GM12878 (cell line): ENCODE measurements around the gene PRIM1. TPM values are rescaled to one million over a fixed set of nuclear protein-coding genes. Genes with fewer than 3 reads are reported as not detected.

Experiments used
- ASH2L ChIP-seq: fragments of 300-600, 200-600 bp; sonication (generic); IDR thresholded peaks from 2 replicates; pipeline ENCODE4 v1.6.1; 2017; ENCODE audit warnings: low read depth, mild to moderate bottlenecking, borderline replicate concordance
- CBFB ChIP-seq: IDR thresholded peaks from 2 replicates; pipeline ENCODE4 v1.6.1; 2016; ENCODE audit warnings: antibody characterized with exemption, low read depth
- CTCF ChIP-seq, 3 experiments: IDR thresholded peaks in 2 of 3; conservative IDR thresholded peaks in 1 of 3; 2 replicates each; pipeline ENCODE4 v1.5.1; 2011; ENCODE audit warnings: low read depth in 3 of 3, low read length in 3 of 3, mild to moderate bottlenecking in 3 of 3, control low read depth in 2 of 3, moderate library complexity in 2 of 3, inconsistent platforms in 1 of 3, mixed read lengths in 1 of 3; ENCODE audit not compliant: control insufficient read depth in 2 of 3, insufficient read depth in 1 of 3; ENCODE audit errors: extremely low read depth in 1 of 3
- CUX1 ChIP-seq: IDR thresholded peaks from 2 replicates; pipeline ENCODE4 v1.6.1; 2012; ENCODE audit warnings: improper control_type of control experiment, low read depth, low read length; ENCODE audit not compliant: insufficient replicate concordance
- EGR1 ChIP-seq, 2 experiments: IDR thresholded peaks; 1 replicate in 1 of 2; 2 replicates in 1 of 2; pipeline ENCODE4 v1.6.1; 2011 to 2012; ENCODE audit warnings: low read depth in 2 of 2, low read length in 2 of 2, borderline replicate concordance in 1 of 2, mild to moderate bottlenecking in 1 of 2, moderate library complexity in 1 of 2
- HDAC6 ChIP-seq: fragments of 200-600 bp; sonication (generic); IDR thresholded peaks from one replicate; pipeline ENCODE4 v1.8.0; 2017; ENCODE audit warnings: antibody characterized with exemption; ENCODE audit not compliant: unreplicated experiment
- IKZF1 ChIP-seq: fragments of 450-650 bp; conservative IDR thresholded peaks from 2 replicates; pipeline ENCODE4 v1.6.1; 2017; ENCODE audit warnings: antibody characterized with exemption, mild to moderate bottlenecking
- KDM1A ChIP-seq: fragments of 200-600 bp; sonication (generic); IDR thresholded peaks from 2 replicates; pipeline ENCODE4 v1.6.1; 2016; ENCODE audit warnings: borderline replicate concordance
- NRF1 ChIP-seq: conservative IDR thresholded peaks from 2 replicates; pipeline ENCODE4 v1.6.1; 2011; ENCODE audit warnings: mild to moderate bottlenecking, low read depth, low read length, improper control_type of control experiment
- PKNOX1 ChIP-seq: fragments of 450-650 bp; IDR thresholded peaks from 2 replicates; pipeline ENCODE4 v1.6.1; 2016; ENCODE audit warnings: mild to moderate bottlenecking
- SMAD1 ChIP-seq: fragments of 450-650 bp; IDR thresholded peaks from 2 replicates; pipeline ENCODE4 v1.6.1; 2018; ENCODE audit warnings: mild to moderate bottlenecking, low read depth; ENCODE audit not compliant: partially characterized antibody
- SMAD5 ChIP-seq: IDR thresholded peaks from 2 replicates; pipeline ENCODE4 v1.6.1; 2016; ENCODE audit warnings: antibody characterized with exemption, low read depth
- SMC3 ChIP-seq: IDR thresholded peaks from 2 replicates; pipeline ENCODE4 v1.6.1; 2011; ENCODE audit warnings: low read length, improper control_type of control experiment, borderline replicate concordance
- ZNF384 ChIP-seq: IDR thresholded peaks from 2 replicates; pipeline ENCODE4 v1.6.1; 2012; ENCODE audit warnings: low read depth, mild to moderate bottlenecking, low read length, improper control_type of control experiment, borderline replicate concordance
- ZNF592 ChIP-seq: fragments of 450-650 bp; IDR thresholded peaks from 2 replicates; pipeline ENCODE4 v1.6.1; 2017; ENCODE audit warnings: mild to moderate bottlenecking, moderate library complexity
- ZZZ3 ChIP-seq: IDR thresholded peaks from 2 replicates; pipeline ENCODE4 v1.6.1; 2011; ENCODE audit warnings: low read depth; ENCODE audit not compliant: control insufficient read depth, insufficient read length
- polyA plus RNA-seq, 11 experiments: library from polyadenylated mRNA; depleted of rRNA in 4 of 11; unstranded in 6 of 11; stranded (reverse) in 5 of 11; fragments of >200 nt; fragmentation: Nextera tagmentation in 4 of 11; fragmentation: Illumina TruSeq in 1 of 11; extraction: Ambion mirVana in 4 of 11; extraction: Trizol in 1 of 11; gene quantifications; 1 replicate in 1 of 11; 2 replicates in 10 of 11; pipeline versions ENCODE4 v1.2.1 to v1.2.3, GENCODE V29; 2011 to 2016; ENCODE audit warnings: inconsistent platforms in 2 of 11, missing spikeins in 2 of 11, low read depth in 1 of 11
- total RNA-seq, 4 experiments: library from RNA; depleted of rRNA in 3 of 4; stranded (reverse); fragments of >200 nt in 3 of 4; fragmentation: Illumina TruSeq in 1 of 4; extraction: Trizol in 1 of 4; gene quantifications; 2 replicates each; pipeline versions ENCODE4 v1.2.1 to v1.2.3, GENCODE V29; 2013 to 2021

The PRIM1 gene
- total and polyA plus RNA-seq, 10 of the 15 experiments (the other 5 are each of a cell fraction or from before 2014, with no cell fraction given) = 27.1 to 70.6 (median 55.7) TPM

- TF ChIP-seq CTCF (IDR thresholded peaks at IDR 0.05 in 2 of 3, conservative IDR thresholded peaks at IDR 0.05 in 1 of 3; ENCODE audit: control insufficient read depth in 2 of 3, extremely low read depth in 1 of 3, insufficient read depth in 1 of 3, low read depth in 3 of 3, low read length in 3 of 3) (no peak), SMC3 (no peak), HDAC6 (no peak), CUX1 (no peak), NRF1 (peak; percentile 56), PKNOX1 (peak; percentile 97), IKZF1 (no peak; the same call in none of the 2 replicates), ZNF592 (peak; percentile 56; the same call in 1 of the 2 replicates), ZNF384 (0 out of 2 replicates have a peak, but pooled peaks have one; percentile 10), SMAD5 (peak; percentile 96), EGR1 (IDR thresholded peaks at IDR 0.05; ENCODE audit: borderline replicate concordance in 1 of 2, low read depth in 2 of 2, low read length in 2 of 2) (peak; percentile 56 to 86), ZZZ3 (no peak), KDM1A (no peak), SMAD1 (peak; percentile 40), CBFB (peak; percentile 93; the same call in 1 of the 2 replicates), ASH2L (0 out of 2 replicates have a peak, but pooled peaks have one; percentile 61)
Observed at GRCh38 chr12:56724972-56725722, 27.0 kb downstream of the PRIM1 start, which contains the start of gene NACA (continued).
